Measurements from ENCODE around the gene SLC38A5. TPM values are rescaled to one million over a fixed set of nuclear protein-coding genes. Genes with fewer than 3 reads are reported as not detected.

Gene SLC38A5
- total and polyA plus RNA-seq, 2 of the 13 experiments (the other 11 are each of a cell fraction or from before 2014, with no cell fraction given), result 46.1 to 73.4 TPM

DNA sequence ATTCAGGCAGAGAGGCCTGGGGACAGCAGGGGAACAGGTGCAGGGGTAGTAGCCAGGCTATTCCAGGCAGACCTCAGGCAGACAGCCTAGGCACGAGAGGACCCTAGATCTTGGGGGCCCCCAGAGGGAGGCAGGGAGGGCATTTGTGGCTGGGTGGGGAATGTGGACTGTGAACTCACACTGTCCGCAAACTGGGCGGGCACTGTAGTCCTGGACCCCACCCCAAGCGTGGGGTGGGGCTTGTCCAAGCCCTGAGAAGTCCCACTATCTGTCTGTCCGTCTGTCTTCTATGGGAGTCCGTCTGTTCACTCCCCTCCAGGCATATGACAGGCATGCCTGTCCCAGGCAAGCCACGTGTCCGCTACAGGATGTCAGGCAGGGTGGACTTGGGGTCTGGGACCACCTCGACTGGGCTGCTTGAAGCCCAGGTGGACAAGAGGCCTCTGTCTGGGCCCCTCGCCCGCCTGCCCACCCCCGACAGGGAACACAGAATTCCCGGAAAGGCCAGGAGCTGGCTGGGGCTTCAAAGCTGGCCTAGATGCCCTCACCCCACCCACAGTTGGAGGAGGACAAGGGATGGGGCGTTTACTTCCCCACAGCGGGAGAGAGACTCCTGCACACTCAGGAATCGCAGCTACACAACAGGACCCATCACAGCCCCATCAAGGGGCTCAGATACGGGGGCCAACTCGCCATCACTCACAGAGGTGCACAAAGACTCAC, at the start of gene SLC38A5 (continued):
- TF ChIP-seq UBTF (CRISPR knock-in tag; IDR thresholded peaks at IDR 0.05), result peak; percentile 9; the same call in 1 of the 2 replicates
- TF ChIP-seq SUZ12 (IDR thresholded peaks at IDR 0.05; ENCODE audit: low read depth, low read length), result no peak
- no peak for TF ChIP-seq ZFP82 (CRISPR knock-in tag; IDR thresholded peaks at IDR 0.05; ENCODE audit: borderline replicate concordance)
- 0 out of 2 replicates have a peak, but pooled peaks have one; percentile 44 for TF ChIP-seq ZNF761 (CRISPR knock-in tag; conservative IDR thresholded peaks at IDR 0.05)
- no peak for TF ChIP-seq PCBP1 (IDR thresholded peaks at IDR 0.05; ENCODE audit: borderline replicate concordance, low read depth, low read length)
- no peak for TF ChIP-seq MEF2D (CRISPR knock-in tag; IDR thresholded peaks at IDR 0.05)
- no peak for TF ChIP-seq ZNF383 (CRISPR knock-in tag; IDR thresholded peaks at IDR 0.05; ENCODE audit: borderline replicate concordance)
- no peak for TF ChIP-seq CC2D1A (CRISPR knock-in tag; IDR thresholded peaks at IDR 0.05)
- no peak for TF ChIP-seq SNAPC2 (CRISPR knock-in tag; IDR thresholded peaks at IDR 0.05)
- TF ChIP-seq ZNF430 (CRISPR knock-in tag; IDR thresholded peaks at IDR 0.05), result 0 out of 2 replicates have a peak, but pooled peaks have one; percentile 43
- no peak for TF ChIP-seq TSC22D2 (CRISPR knock-in tag; IDR thresholded peaks at IDR 0.05; ENCODE audit: borderline replicate concordance)
- no peak for TF ChIP-seq TRIM24 (CRISPR knock-in tag; IDR thresholded peaks at IDR 0.05)
- 0 out of 2 replicates have a peak, but pooled peaks have one; percentile 12 for TF ChIP-seq SOX5 (CRISPR knock-in tag; IDR thresholded peaks at IDR 0.05; ENCODE audit: borderline replicate concordance)
- TF ChIP-seq, protein P1, sequence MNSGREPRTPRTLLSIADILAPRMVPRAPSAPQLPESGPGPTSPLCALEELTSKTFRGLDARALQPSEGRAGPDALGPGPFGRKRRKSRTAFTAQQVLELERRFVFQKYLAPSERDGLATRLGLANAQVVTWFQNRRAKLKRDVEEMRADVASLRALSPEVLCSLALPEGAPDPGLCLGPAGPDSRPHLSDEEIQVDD (CRISPR knock-in tag; IDR thresholded peaks at IDR 0.05; ENCODE audit: borderline replicate concordance), result no peak
- no peak for TF ChIP-seq ZBTB14 (CRISPR knock-in tag; IDR thresholded peaks at IDR 0.05)
- no peak for TF ChIP-seq PLRG1 (conservative IDR thresholded peaks at IDR 0.05)
- peak; percentile 84 for TF ChIP-seq ZNF687 (CRISPR knock-in tag; IDR thresholded peaks at IDR 0.05)
- no peak for TF ChIP-seq ZNF772 (CRISPR knock-in tag; IDR thresholded peaks at IDR 0.05)
- TF ChIP-seq ZBTB7B (CRISPR knock-in tag; IDR thresholded peaks at IDR 0.05), result no peak; the same call in 1 of the 2 replicates

All from HepG2 (cell line).